GM18867 (cell line): ENCODE data around the gene RGS3.
"Not testable (repeated sequence)": the region's sequence is repeated elsewhere in the genome, so short reads cannot be mapped to it uniquely, and the experiment has no call there.

Experiments used
- ATAC-seq: cut with Tn5 transposase; IDR thresholded peaks from one replicate; pipeline ENCODE4 v1.9.1; 2021; ENCODE audit warnings: mild to moderate bottlenecking, moderate library complexity; ENCODE audit not compliant: unreplicated experiment

The RGS3 gene

GRCh38 chr9:113463418-113464285 is at the start of gene RGS3:
TSS of gene RGS3 (plus strand) at chr9:113463727. CDS start at chr9:113463803, 76 bp downstream.
- ATAC-seq, result no peak

- peak; percentile 98 for ATAC-seq
These were observed 47.3 kb upstream of the RGS3 start for GRCh38 chr9:113416149-113416721.

GRCh38 chr9:113417370-113417769 is 46.2 kb upstream of the RGS3 start:
- no peak for ATAC-seq

GRCh38 chr9:113421726-113422125 is 41.8 kb upstream of the RGS3 start:
- ATAC-seq, result no peak

GRCh38 chr9:113425072-113425471 is 38.5 kb upstream of the RGS3 start:
- ATAC-seq, result no peak

- ATAC-seq, result no peak
These were observed 36.8 kb upstream of the RGS3 start for GRCh38 chr9:113426701-113427100.

GRCh38 chr9:113427629-113428028 is 35.9 kb upstream of the RGS3 start:
- ATAC-seq, result no peak

- ATAC-seq, result peak; percentile 42
These were observed 35.4 kb upstream of the RGS3 start for GRCh38 chr9:113428062-113428615.

- no peak for ATAC-seq
These were observed 32.3 kb upstream of the RGS3 start for GRCh38 chr9:113431191-113431590.

GRCh38 chr9:113436728-113437515 is 26.6 kb upstream of the RGS3 start:
- ATAC-seq, result no peak

GRCh38 chr9:113437716-113438115 is 25.8 kb upstream of the RGS3 start:
- not testable (repeated sequence) for ATAC-seq

- ATAC-seq, result no peak
These were observed 18.8 kb upstream of the RGS3 start for GRCh38 chr9:113444736-113445135.

- ATAC-seq, result no peak
These were observed 17.2 kb upstream of the RGS3 start for GRCh38 chr9:113446323-113446740.

- no peak for ATAC-seq
These were observed 14.2 kb upstream of the RGS3 start for GRCh38 chr9:113449376-113449775.

GRCh38 chr9:113452113-113452605 is 11.4 kb upstream of the RGS3 start:
- ATAC-seq, result no peak

GRCh38 chr9:113454914-113455761 is 8.4 kb upstream of the RGS3 start:
- ATAC-seq, result no peak

- ATAC-seq, result no peak
These were observed 7.3 kb upstream of the RGS3 start for GRCh38 chr9:113456235-113456634.

GRCh38 chr9:113461285-113461684 is 2.2 kb upstream of the RGS3 start:
- ATAC-seq, result no peak

- ATAC-seq, result no peak
These were observed 1.6 kb upstream of the RGS3 start for GRCh38 chr9:113461943-113462342.

GRCh38 chr9:113462781-113463286 is 693 bp upstream of the RGS3 start:
- no peak for ATAC-seq
